PC-3 (cell line): ENCODE measurements around the gene LRRC56. TPM values are rescaled to one million over a fixed set of nuclear protein-coding genes. Genes with fewer than 3 reads are reported as not detected.

ENCODE experiments used
- ATAC-seq: fragments of 200-7000 bp; cut with Tn5 transposase; 2 replicates; pipeline ENCODE4 v1.9.1; 2020; ENCODE audit warnings: mild to moderate bottlenecking, moderate library complexity
- BruUV-seq: library from RNA; stranded (reverse); fragments of 400-500 nt; replicated peaks from 2 replicates; lab custom pipeline; 2021; lab: Mats Ljungman, UMichigan
- CTCF ChIA-PET: fragments of 300-600 bp; sonication (Branson Sonifier 250); formaldehyde crosslinking; loops from one replicate; lab custom pipeline; 2022; ENCODE audit warnings: antibody characterized with exemption; lab: Charles Lee
- POLR2A ChIA-PET: fragments of 300-600 bp; sonication (Branson Sonifier 250); formaldehyde crosslinking; loops from one replicate; lab custom pipeline; 2022; ENCODE audit warnings: antibody characterized with exemption; ENCODE audit not compliant: unreplicated experiment; lab: Charles Lee
- DNase-seq: peaks from one replicate; pipeline ENCODE4 v3.0.0-alpha.2; 2015
- H2AFZ ChIP-seq: fragments of 300-600 bp; sonication (generic); 2 replicates; pipeline ENCODE4 v1.6.0; 2016; ENCODE audit warnings: antibody characterized with exemption, low read length
- H3F3A ChIP-seq: fragments of 300-600 bp; sonication (generic); one replicate; pipeline ENCODE4 v1.6.0; 2017; ENCODE audit warnings: antibody characterized with exemption, low read length, control low read depth, mild to moderate bottlenecking; ENCODE audit not compliant: unreplicated experiment
- H3K27ac ChIP-seq: fragments of 300-600 bp; sonication (generic); 2 replicates; pipeline ENCODE4 v1.5.1; 2016; ENCODE audit warnings: mild to moderate bottlenecking, low read length
- H3K27me3 ChIP-seq: fragments of 300-600 bp; sonication (generic); 2 replicates; pipeline ENCODE4 v1.6.1; 2016; ENCODE audit warnings: low read length, mixed read lengths
- H3K36me3 ChIP-seq: fragments of 300-600 bp; sonication (generic); 2 replicates; pipeline ENCODE4 v1.6.1; 2016; ENCODE audit warnings: low read depth, mixed run types, low read length, mixed read lengths
- H3K4me1 ChIP-seq: fragments of 300-600 bp; sonication (generic); 2 replicates; pipeline ENCODE4 v1.5.1; 2016; ENCODE audit warnings: low read length; ENCODE audit not compliant: insufficient read depth
- H3K4me2 ChIP-seq: fragments of 300-600 bp; sonication (generic); 2 replicates; pipeline ENCODE4 v1.6.0; 2016; ENCODE audit warnings: low read length
- H3K4me3 ChIP-seq: fragments of 300-600 bp; sonication (generic); 2 replicates; pipeline ENCODE4 v1.5.1; 2016; ENCODE audit warnings: mild to moderate bottlenecking, low read length, mixed read lengths
- H3K79me2 ChIP-seq: fragments of 300-600 bp; sonication (generic); 2 replicates; pipeline ENCODE4 v1.6.1; 2017; ENCODE audit warnings: low read length, mixed read lengths
- H3K9ac ChIP-seq: fragments of 300-600 bp; sonication (generic); 2 replicates; pipeline ENCODE4 v1.6.0; 2016; ENCODE audit warnings: mild to moderate bottlenecking, low read length
- H3K9me2 ChIP-seq: fragments of 300-600 bp; sonication (generic); replicated peaks from 2 replicates; pipeline ENCODE4 v1.6.1; 2016; ENCODE audit warnings: mixed run types, low read length, mixed read lengths
- H3K9me3 ChIP-seq: fragments of 300-600 bp; sonication (generic); 2 replicates; pipeline ENCODE4 v1.6.1; 2016; ENCODE audit warnings: low read length, mixed read lengths
- H4K20me1 ChIP-seq: fragments of 300-600 bp; sonication (generic); 2 replicates; pipeline ENCODE4 v1.6.1; 2016; ENCODE audit warnings: low read length, mixed read lengths
- EZH2 ChIP-seq: fragments of 300-600 bp; sonication (generic); IDR thresholded peaks from one replicate; pipeline ENCODE4 v1.6.1; 2017; ENCODE audit warnings: antibody characterized with exemption, mild to moderate bottlenecking, low read length; ENCODE audit not compliant: unreplicated experiment
- EZH2phosphoT487 ChIP-seq: fragments of 300-600 bp; sonication (generic); IDR thresholded peaks from 2 replicates; pipeline ENCODE4 v1.6.1; 2018; ENCODE audit warnings: mild to moderate bottlenecking, antibody characterized with exemption, low read length, borderline replicate concordance
- intact Hi-C: fragments of 100-400 bp; cut with micrococcal nuclease; formaldehyde crosslinking; loops from 2 replicates; pipeline ENCODE4 v1.9.0; 2023
- total RNA-seq: library from RNA; depleted of rRNA; stranded (reverse); fragments of >200 nt; gene quantifications from 2 replicates; pipeline ENCODE4 v1.2.3, GENCODE V29; 2014
- TF ChIP-seq, protein P1 (sequence below): fragments of 300-600 bp; sonication (generic); conservative IDR thresholded peaks from 2 replicates; pipeline ENCODE4 v1.5.1; 2017; ENCODE audit warnings: antibody characterized with exemption, low read depth, mild to moderate bottlenecking, low read length

LRRC56 gene
- total RNA-seq, 1 experiment from 2014 or later = 1.5 TPM

DNA sequence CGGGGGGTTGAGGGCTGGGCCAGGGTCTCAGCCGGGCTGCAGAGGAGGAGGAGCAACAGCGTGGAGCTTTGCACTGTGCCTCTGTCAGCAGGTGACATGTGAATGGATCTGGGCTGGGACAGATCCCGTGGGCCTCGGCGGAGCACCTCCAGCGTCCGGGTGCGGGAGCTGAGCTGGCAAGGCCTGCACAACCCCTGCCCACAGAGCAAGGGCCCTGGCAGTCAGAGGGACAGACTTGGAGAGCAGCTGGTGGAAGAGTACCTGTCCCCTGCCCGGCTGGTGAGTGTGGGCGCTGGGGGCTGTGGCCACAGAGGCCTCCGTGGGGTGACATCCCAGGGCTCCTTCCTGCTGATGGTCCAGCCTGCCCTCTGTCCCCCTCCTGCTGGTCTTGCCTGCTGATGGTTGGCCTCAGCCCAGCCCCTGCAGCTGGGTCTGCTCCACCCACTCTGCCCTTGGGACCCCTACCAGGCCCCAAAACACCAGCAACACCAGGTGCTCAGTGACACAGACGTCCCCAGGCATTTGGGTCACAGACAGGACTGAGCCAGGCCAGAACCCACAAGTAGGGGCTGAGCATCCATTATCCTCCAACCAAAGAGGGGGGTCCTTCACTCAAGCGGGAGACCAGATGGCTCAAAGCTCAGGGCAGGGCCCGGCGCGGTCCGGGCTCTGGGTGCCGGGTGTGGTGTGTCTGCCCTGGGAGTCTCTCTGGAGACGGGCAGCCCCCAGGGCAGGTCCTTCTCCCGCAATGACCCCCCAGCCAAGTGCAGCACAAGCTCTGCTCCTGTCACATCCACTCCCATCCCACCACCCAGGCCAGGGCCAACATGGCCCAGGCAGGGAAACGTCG, 3.5 kb downstream of the LRRC56 start:
- no peaks in the 10 kb centered on the region for H3K27me3 ChIP-seq
- CTCF ChIA-PET = no interaction called here

DNA sequence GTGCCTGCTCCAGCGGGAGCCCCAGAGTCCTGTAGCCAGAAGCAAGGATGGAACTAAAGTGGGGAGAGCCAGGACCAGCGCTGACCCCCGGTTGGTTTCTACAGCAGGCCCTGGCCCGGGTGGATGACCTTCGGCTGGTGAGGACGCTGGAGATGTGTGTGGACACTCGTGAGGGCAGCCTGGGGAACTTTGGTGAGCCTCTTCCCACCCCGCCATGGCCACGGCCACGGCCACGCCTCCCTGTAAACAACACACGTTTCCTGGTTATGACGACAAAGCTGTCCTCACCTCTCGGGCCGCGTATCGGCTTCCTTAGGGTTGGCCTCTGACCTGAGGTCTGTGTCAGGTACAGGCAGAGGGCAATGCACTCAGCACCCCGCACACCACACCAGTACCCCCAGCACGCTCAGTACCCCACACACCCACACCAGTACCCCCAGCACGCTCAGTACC, 4.1 kb downstream of the LRRC56 start:
- TF ChIP-seq EZH2 = no peak
- no peak for TF ChIP-seq EZH2phosphoT487
- no peak overlapping the region for H2AFZ ChIP-seq
- ChIA-PET CTCF (no interaction called here), POLR2A (no interaction called here)
- no peak overlapping the region for H3K4me2 ChIP-seq
- intact Hi-C loops = no loop called here
- H3F3A ChIP-seq = no peaks in the 10 kb centered on the region
- BruUV-seq = no TSS peak
- DNase-seq (no peak), ATAC-seq (no peak)
- H3K79me2 ChIP-seq = no peaks in the 10 kb centered on the region
- H3K4me3 ChIP-seq = no peak overlapping the region
- no peaks in the 10 kb centered on the region for H3K27me3 ChIP-seq
- H3K4me1 ChIP-seq = peaks cover 7% of the 10 kb centered on the region
- H3K9me3 ChIP-seq = no peaks in the 10 kb centered on the region
- H4K20me1 ChIP-seq = no peaks in the 10 kb centered on the region
- no peak overlapping the region for H3K9ac ChIP-seq
- H3K36me3 ChIP-seq = no peaks in the 10 kb centered on the region
- no peaks in the 10 kb centered on the region for H3K9me2 ChIP-seq
- no peak overlapping the region for H3K27ac ChIP-seq

More for the DNA sequence above, 3.5 kb downstream of the LRRC56 start:
- no peak for ATAC-seq
- no peak overlapping the region for H3K4me3 ChIP-seq
- no peak overlapping the region for H2AFZ ChIP-seq
- POLR2A ChIA-PET = no interaction called here
- no peak for DNase-seq
- H3K9me3 ChIP-seq = no peaks in the 10 kb centered on the region
- H4K20me1 ChIP-seq = no peaks in the 10 kb centered on the region
- no peaks in the 10 kb centered on the region for H3F3A ChIP-seq
- H3K79me2 ChIP-seq = no peaks in the 10 kb centered on the region
- intact Hi-C loops = no loop called here
- TF ChIP-seq EZH2phosphoT487 (no peak), EZH2 (no peak)
- TF ChIP-seq, protein P1, sequence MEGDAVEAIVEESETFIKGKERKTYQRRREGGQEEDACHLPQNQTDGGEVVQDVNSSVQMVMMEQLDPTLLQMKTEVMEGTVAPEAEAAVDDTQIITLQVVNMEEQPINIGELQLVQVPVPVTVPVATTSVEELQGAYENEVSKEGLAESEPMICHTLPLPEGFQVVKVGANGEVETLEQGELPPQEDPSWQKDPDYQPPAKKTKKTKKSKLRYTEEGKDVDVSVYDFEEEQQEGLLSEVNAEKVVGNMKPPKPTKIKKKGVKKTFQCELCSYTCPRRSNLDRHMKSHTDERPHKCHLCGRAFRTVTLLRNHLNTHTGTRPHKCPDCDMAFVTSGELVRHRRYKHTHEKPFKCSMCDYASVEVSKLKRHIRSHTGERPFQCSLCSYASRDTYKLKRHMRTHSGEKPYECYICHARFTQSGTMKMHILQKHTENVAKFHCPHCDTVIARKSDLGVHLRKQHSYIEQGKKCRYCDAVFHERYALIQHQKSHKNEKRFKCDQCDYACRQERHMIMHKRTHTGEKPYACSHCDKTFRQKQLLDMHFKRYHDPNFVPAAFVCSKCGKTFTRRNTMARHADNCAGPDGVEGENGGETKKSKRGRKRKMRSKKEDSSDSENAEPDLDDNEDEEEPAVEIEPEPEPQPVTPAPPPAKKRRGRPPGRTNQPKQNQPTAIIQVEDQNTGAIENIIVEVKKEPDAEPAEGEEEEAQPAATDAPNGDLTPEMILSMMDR = no peak
- no peaks in the 10 kb centered on the region for H3K9me2 ChIP-seq
- no peak overlapping the region for H3K27ac ChIP-seq
- no TSS peak for BruUV-seq
- H3K4me1 ChIP-seq = peaks cover 12% of the 10 kb centered on the region
- H3K9ac ChIP-seq = no peak overlapping the region
- H3K36me3 ChIP-seq = no peaks in the 10 kb centered on the region
- no peak overlapping the region for H3K4me2 ChIP-seq

DNA sequence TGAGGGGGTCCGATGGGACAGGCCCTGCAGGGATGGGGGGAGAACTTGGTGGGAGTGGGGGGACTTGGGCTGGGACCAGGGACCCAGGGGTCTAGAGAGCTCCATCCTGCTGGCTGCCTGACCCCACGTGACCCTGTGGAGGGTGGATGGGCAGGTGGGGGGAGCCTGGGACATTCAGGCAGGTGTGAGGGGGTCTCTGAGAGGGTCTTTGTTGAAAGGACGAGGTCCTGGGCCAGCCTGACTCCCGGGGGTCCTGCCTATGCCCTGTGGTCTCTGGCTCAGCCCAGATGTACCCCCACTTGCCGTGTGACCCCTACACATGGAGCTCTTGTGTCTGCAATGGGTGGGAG, 7.5 kb downstream of the LRRC56 start:
- BruUV-seq = no TSS peak
- CTCF ChIA-PET = no interaction called here

More for the DNA sequence above, 7.5 kb downstream of the LRRC56 start:
- Histone ChIP-seq H4K20me1 (no peaks in the 10 kb centered on the region), H3K27me3 (no peaks in the 10 kb centered on the region), H2AFZ (no peak overlapping the region), H3K79me2 (no peaks in the 10 kb centered on the region), H3K9me3 (no peaks in the 10 kb centered on the region), H3K4me2 (no peak overlapping the region), H3K9ac (no peak overlapping the region), H3K27ac (no peak overlapping the region), H3K9me2 (no peaks in the 10 kb centered on the region), H3F3A (no peaks in the 10 kb centered on the region), H3K4me1 (no peaks in the 10 kb centered on the region), H3K4me3 (no peak overlapping the region), H3K36me3 (no peaks in the 10 kb centered on the region)
- no peak for TF ChIP-seq EZH2
- TF ChIP-seq, protein P1 = no peak
- DNase-seq = no peak
- POLR2A ChIA-PET = interaction anchor here (0.5 kb wide), 1 partner anchor 31 kb away, joined by 4 read pairs; no protein-coding TSS in a partner anchor
- intact Hi-C loops = no loop called here
- no peak for ATAC-seq
